Mammary epithelial cell (primary cell): ENCODE results near the gene LRCH3.

Source experiments
- CTCF ChIP-seq, 2 donors: IDR thresholded peaks in 1 of 2; conservative IDR thresholded peaks in 1 of 2; 2 replicates each; pipeline ENCODE4 v1.5.1; 2011 to 2012; ENCODE audit warnings: inconsistent platforms in 2 of 2, low read length in 2 of 2, mild to moderate bottlenecking in 2 of 2, control low read depth in 1 of 2, low read depth in 1 of 2; ENCODE audit not compliant: insufficient read depth in 1 of 2; ENCODE audit errors: extremely low read depth in 1 of 2
- EZH2 ChIP-seq: IDR thresholded peaks from 2 replicates; pipeline ENCODE4 v1.6.1; 2012; ENCODE audit warnings: low read length, inconsistent platforms, borderline replicate concordance

GRCh38 chr3:197782230-197782629, 8.8 kb upstream of the LRCH3 start:
- TF ChIP-seq CTCF (conservative IDR thresholded peaks at IDR 0.05 in 1 of 2, IDR thresholded peaks at IDR 0.05 in 1 of 2; ENCODE audit: extremely low read depth in 1 of 2, insufficient read depth in 1 of 2, low read depth in 1 of 2, low read length in 2 of 2) (no peak), EZH2 (no peak)
